ENCODE measurements around the gene DEFB132. TPM values are rescaled to one million over a fixed set of nuclear protein-coding genes. Genes with fewer than 3 reads are reported as not detected.

Gene DEFB132
- total and polyA plus RNA-seq, 2 of the 13 experiments (the other 11 are each of a cell fraction or from before 2014, with no cell fraction given): not detected

- TF ChIP-seq ZNF101 (CRISPR knock-in tag; IDR thresholded peaks at IDR 0.05; ENCODE audit: borderline replicate concordance, low read depth) (peak; percentile 95; the same call in 1 of the 2 replicates), ATAD3A (CRISPR knock-in tag; IDR thresholded peaks at IDR 0.05) (peak; percentile 50; the same call in 1 of the 2 replicates), ZNF598 (CRISPR knock-in tag; IDR thresholded peaks at IDR 0.05; ENCODE audit: borderline replicate concordance) (0 out of 2 replicates have a peak, but pooled peaks have one; percentile 67), ZBTB26 (CRISPR knock-in tag; IDR thresholded peaks at IDR 0.05; ENCODE audit: borderline replicate concordance) (peak; percentile 81), CHD2 (IDR thresholded peaks at IDR 0.05; ENCODE audit: low read depth, low read length) (0 out of 2 replicates have a peak, but pooled peaks have one; percentile 35), ZNF543 (CRISPR knock-in tag; IDR thresholded peaks at IDR 0.05) (peak; percentile 98), MAFF (IDR thresholded peaks at IDR 0.05; ENCODE audit: low read depth, low read length) (0 out of 2 replicates have a peak, but pooled peaks have one; percentile 0), NFRKB (IDR thresholded peaks at IDR 0.05) (no peak), SAP130 (CRISPR knock-in tag; IDR thresholded peaks at IDR 0.05; ENCODE audit: low read depth) (peak; percentile 79), KLF16 (CRISPR knock-in tag; IDR thresholded peaks at IDR 0.05) (peak; percentile 47 to 89; a peak in 2 of 4 replicates), ZNF496 (CRISPR knock-in tag; IDR thresholded peaks at IDR 0.05; ENCODE audit: insufficient replicate concordance) (no peak), CCDC6 (CRISPR knock-in tag; IDR thresholded peaks at IDR 0.05) (no peak), ZNF225 (CRISPR knock-in tag; IDR thresholded peaks at IDR 0.05) (peak; percentile 79; the same call in 1 of the 2 replicates), ZNF121 (CRISPR knock-in tag; IDR thresholded peaks at IDR 0.05) (no peak), RXRB (CRISPR knock-in tag; IDR thresholded peaks at IDR 0.05; ENCODE audit: borderline replicate concordance) (peak; percentile 82), ZBTB21 (CRISPR knock-in tag; IDR thresholded peaks at IDR 0.05) (peak; percentile 66; the same call in 1 of the 2 replicates), TEF (CRISPR knock-in tag; IDR thresholded peaks at IDR 0.05) (peak; percentile 79; the same call in 1 of the 2 replicates), FIP1L1 (IDR thresholded peaks at IDR 0.05; ENCODE audit: borderline replicate concordance, insufficient read depth, low read depth, low read length) (peak; percentile 85; the same call in 1 of the 2 replicates), ZFP37 (CRISPR knock-in tag; IDR thresholded peaks at IDR 0.05; ENCODE audit: borderline replicate concordance) (peak; percentile 75), MYNN (CRISPR knock-in tag; IDR thresholded peaks at IDR 0.05; ENCODE audit: low read depth) (no peak; the same call in 1 of the 2 replicates)
- TF ChIP-seq, protein P1, sequence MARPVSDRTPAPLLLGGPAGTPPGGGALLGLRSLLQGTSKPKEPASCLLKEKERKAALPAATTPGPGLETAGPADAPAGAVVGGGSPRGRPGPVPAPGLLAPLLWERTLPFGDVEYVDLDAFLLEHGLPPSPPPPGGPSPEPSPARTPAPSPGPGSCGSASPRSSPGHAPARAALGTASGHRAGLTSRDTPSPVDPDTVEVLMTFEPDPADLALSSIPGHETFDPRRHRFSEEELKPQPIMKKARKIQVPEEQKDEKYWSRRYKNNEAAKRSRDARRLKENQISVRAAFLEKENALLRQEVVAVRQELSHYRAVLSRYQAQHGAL (CRISPR knock-in tag; IDR thresholded peaks at IDR 0.05; ENCODE audit: not compliant biosample characterization): peak; percentile 68
- TF ChIP-seq, protein P2, sequence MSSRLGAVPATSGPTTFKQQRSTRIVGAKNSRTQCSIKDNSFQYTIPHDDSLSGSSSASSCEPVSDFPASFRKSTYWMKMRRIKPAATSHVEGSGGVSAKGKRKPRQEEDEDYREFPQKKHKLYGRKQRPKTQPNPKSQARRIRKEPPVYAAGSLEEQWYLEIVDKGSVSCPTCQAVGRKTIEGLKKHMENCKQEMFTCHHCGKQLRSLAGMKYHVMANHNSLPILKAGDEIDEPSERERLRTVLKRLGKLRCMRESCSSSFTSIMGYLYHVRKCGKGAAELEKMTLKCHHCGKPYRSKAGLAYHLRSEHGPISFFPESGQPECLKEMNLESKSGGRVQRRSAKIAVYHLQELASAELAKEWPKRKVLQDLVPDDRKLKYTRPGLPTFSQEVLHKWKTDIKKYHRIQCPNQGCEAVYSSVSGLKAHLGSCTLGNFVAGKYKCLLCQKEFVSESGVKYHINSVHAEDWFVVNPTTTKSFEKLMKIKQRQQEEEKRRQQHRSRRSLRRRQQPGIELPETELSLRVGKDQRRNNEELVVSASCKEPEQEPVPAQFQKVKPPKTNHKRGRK (CRISPR knock-in tag; IDR thresholded peaks at IDR 0.05): peak; percentile 12; the same call in 1 of the 2 replicates
- TF ChIP-seq, protein P3, sequence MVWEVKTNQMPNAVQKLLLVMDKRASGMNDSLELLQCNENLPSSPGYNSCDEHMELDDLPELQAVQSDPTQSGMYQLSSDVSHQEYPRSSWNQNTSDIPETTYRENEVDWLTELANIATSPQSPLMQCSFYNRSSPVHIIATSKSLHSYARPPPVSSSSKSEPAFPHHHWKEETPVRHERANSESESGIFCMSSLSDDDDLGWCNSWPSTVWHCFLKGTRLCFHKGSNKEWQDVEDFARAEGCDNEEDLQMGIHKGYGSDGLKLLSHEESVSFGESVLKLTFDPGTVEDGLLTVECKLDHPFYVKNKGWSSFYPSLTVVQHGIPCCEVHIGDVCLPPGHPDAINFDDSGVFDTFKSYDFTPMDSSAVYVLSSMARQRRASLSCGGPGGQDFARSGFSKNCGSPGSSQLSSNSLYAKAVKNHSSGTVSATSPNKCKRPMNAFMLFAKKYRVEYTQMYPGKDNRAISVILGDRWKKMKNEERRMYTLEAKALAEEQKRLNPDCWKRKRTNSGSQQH (CRISPR knock-in tag; IDR thresholded peaks at IDR 0.05; ENCODE audit: low read depth): peak; percentile 75; the same call in 1 of the 2 replicates
These were observed 9.4 kb downstream of the DEFB132 start (continued) for GRCh38 chr20:266596-267562.

Data from HepG2 (cell line).